HepG2 (cell line): ENCODE results near the gene BBLN. TPM values are rescaled to one million over a fixed set of nuclear protein-coding genes. Genes with fewer than 3 reads are reported as not detected.

Experiments
- CEBPG ChIP-seq: IDR thresholded peaks from 2 replicates; pipeline ENCODE4 v1.6.1; 2016
- ELF1 ChIP-seq: sonication (generic); formaldehyde crosslinking; IDR thresholded peaks from 2 replicates; pipeline ENCODE4 v1.4.0; 2020; ENCODE audit warnings: missing genetic modification reagents
- ETV6 ChIP-seq: sonication (generic); formaldehyde crosslinking; conservative IDR thresholded peaks from 2 replicates; pipeline ENCODE4 v1.4.0; 2020; ENCODE audit warnings: missing genetic modification reagents
- FOXA3 ChIP-seq: IDR thresholded peaks from 2 replicates; pipeline ENCODE4 v1.6.1; 2016; ENCODE audit warnings: missing genetic modification reagents, missing compliant biosample characterization
- FOXK1 ChIP-seq: sonication (generic); formaldehyde crosslinking; IDR thresholded peaks from 2 replicates; pipeline ENCODE4 v1.4.0; 2020; ENCODE audit warnings: low read depth, missing genetic modification reagents, borderline replicate concordance
- GATAD1 ChIP-seq: IDR thresholded peaks from 2 replicates; pipeline ENCODE4 v1.6.1; 2016; ENCODE audit warnings: missing genetic modification reagents, missing compliant biosample characterization
- HNRNPH1 ChIP-seq: fragments of 200-400 bp; formaldehyde crosslinking; optimal IDR thresholded peaks from 2 replicates; pipeline ENCODE3; 2017; ENCODE audit warnings: mild to moderate bottlenecking, low read depth, low read length
- KLF11 ChIP-seq: IDR thresholded peaks from 2 replicates; pipeline ENCODE4 v1.6.1; 2016; ENCODE audit warnings: missing compliant biosample characterization
- MBNL3 ChIP-seq: fragments of 250-450 bp; sonication (Bioruptor Pico); conservative IDR thresholded peaks from 2 replicates; pipeline ENCODE4 v1.8.0; 2022; ENCODE audit warnings: mild to moderate bottlenecking, inconsistent platforms
- NR3C1 ChIP-seq: sonication (generic); formaldehyde crosslinking; IDR thresholded peaks from 2 replicates; pipeline ENCODE4 v1.4.0; 2020; ENCODE audit warnings: missing genetic modification reagents
- POGZ ChIP-seq: sonication (generic); formaldehyde crosslinking; IDR thresholded peaks from 2 replicates; pipeline ENCODE4 v1.4.0; 2020; ENCODE audit warnings: mild to moderate bottlenecking, missing genetic modification reagents
- PRPF4 ChIP-seq: fragments of 200-400 bp; formaldehyde crosslinking; IDR thresholded peaks from 2 replicates; pipeline ENCODE4 v1.6.1; 2016; ENCODE audit warnings: low read length, low read depth; ENCODE audit not compliant: poor library complexity, severe bottlenecking
- RFXANK ChIP-seq: IDR thresholded peaks from 2 replicates; pipeline ENCODE4 v1.6.1; 2016
- TBX2 ChIP-seq: sonication (generic); formaldehyde crosslinking; IDR thresholded peaks from 2 replicates; pipeline ENCODE4 v1.5.0; 2020; ENCODE audit warnings: missing genetic modification reagents, mild to moderate bottlenecking, borderline replicate concordance
- TBX3 ChIP-seq: fragments of 450-650 bp; IDR thresholded peaks from 2 replicates; pipeline ENCODE4 v1.6.1; 2017; ENCODE audit warnings: antibody characterized with exemption, mild to moderate bottlenecking, inconsistent platforms, borderline replicate concordance
- TFDP1 ChIP-seq: IDR thresholded peaks from 2 replicates; pipeline ENCODE4 v1.6.1; 2016; ENCODE audit warnings: missing compliant biosample characterization, missing genetic modification reagents, borderline replicate concordance
- ZBTB20 ChIP-seq: sonication (generic); formaldehyde crosslinking; IDR thresholded peaks from 2 replicates; pipeline ENCODE4 v1.8.1; 2023; ENCODE audit warnings: missing genetic modification reagents, low read depth, mild to moderate bottlenecking, borderline replicate concordance
- ZMYM3 ChIP-seq: sonication (generic); formaldehyde crosslinking; IDR thresholded peaks from 2 replicates; pipeline ENCODE4 v1.5.1; 2020; ENCODE audit warnings: mild to moderate bottlenecking, missing genetic modification reagents
- ZNF280B ChIP-seq: sonication (generic); formaldehyde crosslinking; IDR thresholded peaks from 2 replicates; pipeline ENCODE4 v1.5.0; 2020; ENCODE audit warnings: missing genetic modification reagents, mild to moderate bottlenecking, borderline replicate concordance
- ZNF329 ChIP-seq: sonication (generic); formaldehyde crosslinking; IDR thresholded peaks from 2 replicates; pipeline ENCODE4 v1.9.0; 2021; ENCODE audit warnings: low read depth, mild to moderate bottlenecking, missing genetic modification reagents
- ZNF547 ChIP-seq: sonication (generic); formaldehyde crosslinking; IDR thresholded peaks from 2 replicates; pipeline ENCODE4 v1.5.1; 2020; ENCODE audit warnings: mild to moderate bottlenecking, missing genetic modification reagents
- ZNF614 ChIP-seq: IDR thresholded peaks from 2 replicates; pipeline ENCODE4 v1.6.1; 2018; ENCODE audit warnings: missing biosample characterization, missing genetic modification reagents, inconsistent platforms, borderline replicate concordance
- ZNF691 ChIP-seq: sonication (generic); formaldehyde crosslinking; IDR thresholded peaks from 2 replicates; pipeline ENCODE4 v1.4.0; 2020; ENCODE audit warnings: missing genetic modification reagents, low read depth, mild to moderate bottlenecking, borderline replicate concordance
- ZNF704 ChIP-seq: sonication (generic); formaldehyde crosslinking; IDR thresholded peaks from 2 replicates; pipeline ENCODE4 v1.8.1; 2023; ENCODE audit warnings: mild to moderate bottlenecking, inconsistent platforms, moderate library complexity, missing genetic modification reagents, borderline replicate concordance
- ZNF709 ChIP-seq: sonication (generic); formaldehyde crosslinking; IDR thresholded peaks from 2 replicates; pipeline ENCODE4 v1.5.0; 2020; ENCODE audit warnings: mild to moderate bottlenecking, missing genetic modification reagents
- ZNF768 ChIP-seq: sonication (generic); formaldehyde crosslinking; IDR thresholded peaks from 2 replicates; pipeline ENCODE4 v1.4.0; 2020; ENCODE audit warnings: missing genetic modification reagents
- polyA plus RNA-seq, 8 experiments: library from polyadenylated mRNA; depleted of rRNA in 3 of 8; stranded (reverse) in 7 of 8; unstranded in 1 of 8; fragments of >200 nt; fragmentation: Illumina TruSeq in 4 of 8; extraction: Trizol in 4 of 8; gene quantifications; 2 replicates each; pipeline versions ENCODE4 v1.2.1 to v1.2.3, GENCODE V29; 2011 to 2016; ENCODE audit warnings: low read depth in 4 of 8, missing spikeins in 1 of 8, mixed read lengths in 1 of 8; ENCODE audit not compliant: insufficient read depth in 1 of 8
- total RNA-seq, 5 experiments: library from RNA; depleted of rRNA; stranded (reverse); fragments of >200 nt; fragmentation: Illumina TruSeq; extraction: Trizol; gene quantifications; 2 replicates each; pipeline ENCODE4 v1.2.3, GENCODE V29; 2016; ENCODE audit warnings: low read depth in 1 of 5

BBLN gene
- total and polyA plus RNA-seq, 2 of the 13 experiments (the other 11 are each of a cell fraction or from before 2014, with no cell fraction given): 27.6 to 33.1 TPM

GRCh38 chr9:128117613-128118471 lies 42.2 kb upstream of the BBLN start (continued):
- TF ChIP-seq ETV6 (CRISPR knock-in tag) (no peak), NR3C1 (no peak), ZNF704 (CRISPR knock-in tag) (no peak), TBX3 (no peak), HNRNPH1 (no peak), TFDP1 (CRISPR knock-in tag) (peak; percentile 47; the same call in 1 of the 2 replicates), ELF1 (CRISPR knock-in tag) (peak; percentile 71), ZBTB20 (CRISPR knock-in tag) (0 out of 2 replicates have a peak, but pooled peaks have one; percentile 37), ZNF614 (CRISPR knock-in tag) (peak; percentile 48; the same call in 1 of the 2 replicates), RFXANK (CRISPR knock-in tag) (no peak), TBX2 (CRISPR knock-in tag) (peak; percentile 51; the same call in 1 of the 2 replicates), ZNF709 (CRISPR knock-in tag) (no peak), CEBPG (peak; percentile 57), FOXK1 (peak; percentile 80; the same call in 1 of the 2 replicates), ZMYM3 (CRISPR knock-in tag) (peak; percentile 97), ZNF691 (0 out of 2 replicates have a peak, but pooled peaks have one; percentile 49), ZNF329 (CRISPR knock-in tag) (0 out of 2 replicates have a peak, but pooled peaks have one; percentile 23), MBNL3 (CRISPR knock-in tag) (no peak), FOXA3 (peak; percentile 58; the same call in 1 of the 2 replicates), PRPF4 (no peak), POGZ (peak; percentile 52; the same call in 1 of the 2 replicates), GATAD1 (CRISPR knock-in tag) (peak; percentile 62; the same call in 1 of the 2 replicates), ZNF547 (CRISPR knock-in tag) (0 out of 2 replicates have a peak, but pooled peaks have one; percentile 47), ZNF280B (CRISPR knock-in tag) (no peak; the same call in none of the 2 replicates), KLF11 (peak; percentile 79; the same call in 1 of the 2 replicates), ZNF768 (CRISPR knock-in tag) (peak; percentile 38; the same call in 1 of the 2 replicates)
